Urinary bladder (tissue), 4 donors: ENCODE results near the gene DLG5. TPM values are rescaled to one million over a fixed set of nuclear protein-coding genes. Genes with fewer than 3 reads are reported as not detected.

Experiments
- DNase-seq: peaks from one replicate; pipeline ENCODE4 v3.0.0-alpha.2; 2015; ENCODE audit errors: extremely low spot score
- H3K27ac ChIP-seq: one replicate; pipeline ENCODE4 v1.5.1; 2013; ENCODE audit warnings: low read depth, mild to moderate bottlenecking, moderate library complexity
- H3K36me3 ChIP-seq: one replicate; pipeline ENCODE4 v1.6.1; 2013; ENCODE audit warnings: mild to moderate bottlenecking, moderate library complexity; ENCODE audit not compliant: insufficient read depth
- H3K4me1 ChIP-seq: one replicate; pipeline ENCODE4 v1.6.1; 2013; ENCODE audit warnings: mild to moderate bottlenecking, moderate library complexity; ENCODE audit not compliant: insufficient read depth
- H3K4me3 ChIP-seq: one replicate; pipeline ENCODE4 v1.5.1; 2013; ENCODE audit warnings: low read depth, low read length
- WGBS: extraction: QIAGEN DNeasy Blood & Tissue Kit; methylation state at CpG from one replicate; pipeline ENCODE4 v1.1.7; 2013; 5-methylcytosine and 5-hydroxymethylcytosine counted together
- polyA plus RNA-seq: library from polyadenylated mRNA; stranded (reverse); fragments of 200-250 nt; gene quantifications from one replicate; pipeline ENCODE4 v1.2.3, GENCODE V29; 2013
- total RNA-seq: library from RNA; depleted of rRNA; stranded (reverse); fragments of >200 nt; gene quantifications from one replicate; pipeline ENCODE4 v1.2.3, GENCODE V29; 2014
- donor health status: healthy with polysubstance abuse.
- donor health status: healthy.

Gene DLG5
- total and polyA plus RNA-seq, 2 donors = 30.3 to 36.9 TPM

DNA sequence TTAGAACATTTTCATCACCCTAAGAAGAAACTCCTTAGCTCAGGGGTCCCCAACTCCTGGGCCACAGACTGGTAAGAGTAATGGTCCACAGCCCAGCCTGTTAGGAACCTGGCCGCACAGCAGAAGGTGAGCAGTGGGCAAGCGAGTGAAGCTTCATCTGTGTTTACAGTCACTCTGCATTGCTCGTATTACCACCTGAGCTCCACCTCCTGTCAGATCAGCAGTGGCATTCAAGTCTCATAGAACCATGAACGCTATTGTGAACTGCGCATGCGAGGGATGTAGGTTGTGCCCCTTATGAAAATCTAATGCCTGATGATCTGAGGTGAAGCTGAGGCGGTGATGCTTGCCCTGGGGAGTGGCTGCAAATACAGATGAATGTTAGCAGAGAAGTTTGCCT lies 37.3 kb upstream of the DLG5 start:
- no peaks in the 10 kb centered on the region for H3K36me3 ChIP-seq
- DNase-seq = no peak
- 98% methylated on average over 7 of the region's 7 CpGs for WGBS
- no peak overlapping the region for H3K27ac ChIP-seq
- no peaks in the 10 kb centered on the region for H3K4me1 ChIP-seq
- no peak overlapping the region for H3K4me3 ChIP-seq

DNA sequence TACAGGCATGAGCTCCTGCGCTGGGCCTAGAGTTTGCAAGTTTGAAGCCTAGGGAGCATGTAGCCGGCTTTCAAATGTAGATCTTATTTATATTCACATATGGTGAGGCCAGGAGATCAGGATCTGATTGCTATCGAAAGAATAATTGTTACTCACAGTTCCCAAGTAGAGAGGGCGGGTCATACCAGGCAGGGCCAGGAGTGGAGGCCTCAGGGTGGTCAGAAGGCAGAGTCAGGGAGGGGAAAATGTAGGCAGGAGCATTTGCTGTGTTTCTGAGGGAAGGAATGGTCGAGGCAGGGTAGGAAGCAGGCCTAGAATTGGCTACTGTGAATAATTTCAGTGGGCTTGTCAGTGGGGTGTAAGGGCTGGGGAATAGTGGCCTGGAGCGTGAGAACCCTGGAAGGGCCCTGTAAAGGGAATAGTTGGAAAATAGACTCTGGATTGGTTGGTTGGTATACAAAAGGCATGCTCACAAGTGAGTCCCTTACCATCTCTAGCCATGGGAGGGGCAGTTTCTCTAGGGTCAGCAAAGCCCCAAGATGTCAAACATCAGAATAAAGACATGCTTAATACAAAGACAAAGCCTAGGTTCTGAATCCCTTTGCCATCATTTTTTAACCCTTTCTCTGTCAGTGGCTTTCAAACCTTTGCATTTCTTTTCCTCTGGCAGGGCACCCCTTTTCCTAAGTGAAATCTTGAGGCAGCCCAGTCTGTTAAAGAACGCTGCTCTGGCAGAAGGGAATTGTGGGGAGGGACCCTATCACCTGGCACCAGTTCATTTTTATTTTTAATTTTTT lies 36.0 kb upstream of the DLG5 start:
- no peaks in the 10 kb centered on the region for H3K4me1 ChIP-seq
- no peak overlapping the region for H3K4me3 ChIP-seq
- H3K36me3 ChIP-seq = no peaks in the 10 kb centered on the region
- WGBS = 89% methylated on average over 7 of the region's 7 CpGs
- DNase-seq = no peak
- H3K27ac ChIP-seq = no peak overlapping the region

GRCh38 chr10:77961668-77962067 lies 35.1 kb upstream of the DLG5 start:
- Histone ChIP-seq H3K36me3 (no peaks in the 10 kb centered on the region), H3K4me1 (no peaks in the 10 kb centered on the region), H3K4me3 (no peak overlapping the region), H3K27ac (no peak overlapping the region)
- WGBS = 97% methylated on average over 6 of the region's 6 CpGs
- no peak for DNase-seq

- 96% methylated on average over 6 of the region's 6 CpGs for WGBS
- no peak for DNase-seq
- no peaks in the 10 kb centered on the region for H3K36me3 ChIP-seq
- no peak overlapping the region for H3K27ac ChIP-seq
- H3K4me1 ChIP-seq = no peaks in the 10 kb centered on the region
- H3K4me3 ChIP-seq = no peak overlapping the region
Observed at GRCh38 chr10:77960829-77961329, 34.3 kb upstream of the DLG5 start.

DNA sequence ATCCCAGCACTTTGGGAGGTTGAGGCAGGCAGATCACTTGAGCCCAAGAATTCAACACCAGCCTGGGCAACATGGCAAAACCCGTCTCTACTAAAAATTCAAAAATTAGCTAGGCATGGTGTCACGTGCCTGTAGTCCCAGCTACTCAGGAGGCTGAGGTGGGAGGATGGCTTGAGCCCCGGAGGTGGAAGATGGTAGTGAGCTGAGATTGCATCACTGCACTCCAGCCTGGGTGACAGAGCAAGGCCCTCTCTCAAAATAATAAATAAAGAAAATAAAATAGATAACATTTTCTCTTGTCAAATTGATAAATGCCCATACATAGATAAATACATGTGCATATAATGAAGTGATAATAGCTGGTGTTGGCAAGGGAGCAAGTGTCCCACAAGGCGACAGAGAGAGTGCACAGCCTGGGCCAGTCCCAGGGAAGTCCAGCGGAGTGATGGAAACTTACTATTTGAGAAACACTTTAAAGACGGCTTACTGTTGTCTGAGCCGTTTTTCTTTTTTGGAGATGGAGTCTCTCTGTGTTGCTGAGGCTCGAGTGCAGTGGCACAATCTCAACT lies 33.4 kb upstream of the DLG5 start:
- no peaks in the 10 kb centered on the region for H3K4me1 ChIP-seq

DNA sequence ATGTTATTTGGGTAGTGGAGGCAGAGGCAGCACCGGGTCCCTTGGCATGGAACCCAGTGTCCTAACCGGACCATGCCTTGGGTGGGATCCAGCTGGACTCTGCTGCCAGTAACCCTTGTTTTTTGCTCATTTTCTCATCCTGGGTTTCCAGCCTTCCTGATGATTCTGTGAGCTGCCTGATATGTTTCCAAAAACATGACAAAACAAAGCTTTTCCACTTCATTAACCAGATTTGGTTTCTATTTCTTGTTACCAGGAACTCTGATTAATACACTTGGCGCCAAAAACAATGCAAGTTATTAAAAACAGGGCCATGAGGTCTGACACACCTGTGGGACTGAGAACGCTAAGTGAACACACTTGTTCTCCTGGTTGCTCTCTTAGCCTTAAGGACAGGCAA lies 32.8 kb upstream of the DLG5 start:
- Histone ChIP-seq H3K36me3 (no peaks in the 10 kb centered on the region), H3K27ac (no peak overlapping the region)
- WGBS = 52% methylated on average over 4 of the region's 4 CpGs

More for the DNA sequence above, 33.4 kb upstream of the DLG5 start:
- 90% methylated on average over 8 of the region's 8 CpGs for WGBS
- H3K27ac ChIP-seq = no peak overlapping the region
- H3K36me3 ChIP-seq = no peaks in the 10 kb centered on the region
- H3K4me3 ChIP-seq = no peak overlapping the region
- no peak for DNase-seq

GRCh38 chr10:77955136-77955535 lies 28.6 kb upstream of the DLG5 start:
- 74% methylated on average over 1 of the region's 1 CpG for WGBS
- H3K4me3 ChIP-seq = no peak overlapping the region
- H3K4me1 ChIP-seq = no peaks in the 10 kb centered on the region
- DNase-seq = no peak
- H3K36me3 ChIP-seq = no peaks in the 10 kb centered on the region
- peak overlapping the region; percentile 45 for H3K27ac ChIP-seq

More for the DNA sequence above, 32.8 kb upstream of the DLG5 start:
- Histone ChIP-seq H3K4me1 (no peaks in the 10 kb centered on the region), H3K4me3 (no peak overlapping the region)
- DNase-seq = no peak

GRCh38 chr10:77949167-77949566 lies 22.6 kb upstream of the DLG5 start:
- WGBS = 44% methylated on average over 7 of the region's 7 CpGs
- no peaks in the 10 kb centered on the region for H3K4me1 ChIP-seq
- H3K36me3 ChIP-seq = no peaks in the 10 kb centered on the region
- no peak for DNase-seq
- no peak overlapping the region for H3K4me3 ChIP-seq
- no peak overlapping the region for H3K27ac ChIP-seq

GRCh38 chr10:77946084-77946483 lies 19.5 kb upstream of the DLG5 start:
- Histone ChIP-seq H3K4me3 (no peak overlapping the region), H3K36me3 (no peaks in the 10 kb centered on the region), H3K4me1 (no peaks in the 10 kb centered on the region), H3K27ac (no peak overlapping the region)
- 33% methylated on average over 2 of the region's 2 CpGs for WGBS
- DNase-seq = no peak

- Histone ChIP-seq H3K27ac (no peak overlapping the region), H3K4me3 (no peak overlapping the region), H3K4me1 (no peaks in the 10 kb centered on the region), H3K36me3 (no peaks in the 10 kb centered on the region)
- DNase-seq = no peak
- 51% methylated on average over 4 of the region's 4 CpGs for WGBS
Observed at GRCh38 chr10:77944519-77944918, 18.0 kb upstream of the DLG5 start.

- no peaks in the 10 kb centered on the region for H3K4me1 ChIP-seq
- H3K27ac ChIP-seq = no peak overlapping the region
- H3K36me3 ChIP-seq = no peaks in the 10 kb centered on the region
- 58% methylated on average over 8 of the region's 8 CpGs for WGBS
- no peak overlapping the region for H3K4me3 ChIP-seq
- no peak for DNase-seq
Observed at GRCh38 chr10:77943121-77943901, 16.8 kb upstream of the DLG5 start.

DNA sequence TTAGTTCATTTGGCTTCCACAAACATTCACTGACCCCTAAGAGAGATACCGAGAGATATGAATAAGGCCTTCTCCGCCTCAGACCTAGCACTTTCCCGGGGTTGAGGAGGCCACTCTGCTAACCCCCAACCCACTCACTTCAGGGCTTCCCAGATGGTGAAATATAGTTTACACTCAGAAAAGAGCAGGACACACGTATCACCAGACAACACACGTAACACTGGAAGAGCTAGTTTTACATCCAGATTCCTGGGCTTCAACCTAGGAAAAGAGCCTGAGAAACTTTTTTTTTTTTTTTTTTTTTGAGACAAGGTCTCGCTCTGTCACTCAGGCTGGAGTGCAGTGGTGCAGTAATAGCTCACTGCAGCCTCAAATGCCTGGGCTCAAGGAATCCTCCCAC lies 15.2 kb upstream of the DLG5 start:
- no peak overlapping the region for H3K4me3 ChIP-seq
- 94% methylated on average over 6 of the region's 6 CpGs for WGBS
- H3K36me3 ChIP-seq = no peaks in the 10 kb centered on the region
- DNase-seq = no peak
- H3K27ac ChIP-seq = no peak overlapping the region
- H3K4me1 ChIP-seq = no peaks in the 10 kb centered on the region

- no peaks in the 10 kb centered on the region for H3K4me1 ChIP-seq
- H3K36me3 ChIP-seq = no peaks in the 10 kb centered on the region
- no peak overlapping the region for H3K4me3 ChIP-seq
- no peak for DNase-seq
- WGBS = 72% methylated on average over 3 of the region's 3 CpGs
- no peak overlapping the region for H3K27ac ChIP-seq
Observed at GRCh38 chr10:77940627-77941026, 14.1 kb upstream of the DLG5 start.

DNA sequence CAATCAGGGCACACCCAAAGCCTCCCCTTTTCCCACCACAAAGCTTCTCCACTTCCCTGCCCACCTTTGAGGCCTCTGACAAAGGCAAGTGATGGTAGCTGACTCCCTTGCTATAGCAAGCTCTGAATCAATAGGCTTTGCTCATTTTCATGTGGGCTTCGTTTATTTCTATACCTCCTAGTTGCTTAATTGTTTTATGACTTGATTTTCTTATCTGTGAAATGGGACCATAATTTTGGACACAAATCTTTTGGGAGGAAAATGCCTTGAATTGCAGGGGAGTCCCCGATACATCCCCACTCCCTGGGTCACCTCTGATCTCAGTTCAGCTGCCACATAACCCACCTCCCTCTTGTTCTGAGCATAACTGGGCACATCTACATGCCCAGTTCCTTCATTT lies 13.7 kb upstream of the DLG5 start:
- Histone ChIP-seq H3K4me3 (no peak overlapping the region), H3K27ac (no peak overlapping the region), H3K4me1 (no peaks in the 10 kb centered on the region), H3K36me3 (no peaks in the 10 kb centered on the region)
- WGBS = 93% methylated on average over 2 of the region's 2 CpGs
- no peak for DNase-seq
